Measurements from ENCODE around the gene EAF1. TPM values are rescaled to one million over a fixed set of nuclear protein-coding genes. Genes with fewer than 3 reads are reported as not detected.
"Not testable (repeated sequence)": the region's sequence is repeated elsewhere in the genome, so short reads cannot be mapped to it uniquely, and the experiment has no call there.

The EAF1 gene
- total RNA-seq, 2 donors from 2014 or later, result 29.1 to 33.1 TPM

GRCh38 chr3:15380980-15381890 is 46.2 kb upstream of the EAF1 start:
- peaks cover 12% of the 10 kb centered on the region for H3K9me3 Mint-ChIP-seq
- H3K36me3 ChIP-seq (ENCODE audit: control insufficient read depth, insufficient read depth, low read length), result no peaks in the 10 kb centered on the region
- WGBS, 2 experiments (ENCODE audit: insufficient coverage in 1 of 2, insufficient read length in 1 of 2), result 82 to 100% methylated on average over 2 to 6 of the region's 6 CpGs

GRCh38 chr3:15382405-15382923 is 44.9 kb upstream of the EAF1 start:
- H3K27ac Mint-ChIP-seq, result no peak overlapping the region
- peaks cover 16% of the 10 kb centered on the region for H3K9me3 ChIP-seq (ENCODE audit: control insufficient read depth, low read length)
- no peak for DNase-seq
- H3K9ac ChIP-seq (ENCODE audit: extremely low read depth, low read length, poor library complexity, severe bottlenecking), result no peak overlapping the region
- H3K4me1 ChIP-seq (ENCODE audit: control insufficient read depth, insufficient read depth, low read length), result no peaks in the 10 kb centered on the region
- H3K27me3 Mint-ChIP-seq (ENCODE audit: insufficient read depth), result no peaks in the 10 kb centered on the region
- H3K27ac ChIP-seq (ENCODE audit: low read depth, low read length), result no peak overlapping the region
- no peaks in the 10 kb centered on the region for H3K4me1 Mint-ChIP-seq
- TF ChIP-seq, protein P1, sequence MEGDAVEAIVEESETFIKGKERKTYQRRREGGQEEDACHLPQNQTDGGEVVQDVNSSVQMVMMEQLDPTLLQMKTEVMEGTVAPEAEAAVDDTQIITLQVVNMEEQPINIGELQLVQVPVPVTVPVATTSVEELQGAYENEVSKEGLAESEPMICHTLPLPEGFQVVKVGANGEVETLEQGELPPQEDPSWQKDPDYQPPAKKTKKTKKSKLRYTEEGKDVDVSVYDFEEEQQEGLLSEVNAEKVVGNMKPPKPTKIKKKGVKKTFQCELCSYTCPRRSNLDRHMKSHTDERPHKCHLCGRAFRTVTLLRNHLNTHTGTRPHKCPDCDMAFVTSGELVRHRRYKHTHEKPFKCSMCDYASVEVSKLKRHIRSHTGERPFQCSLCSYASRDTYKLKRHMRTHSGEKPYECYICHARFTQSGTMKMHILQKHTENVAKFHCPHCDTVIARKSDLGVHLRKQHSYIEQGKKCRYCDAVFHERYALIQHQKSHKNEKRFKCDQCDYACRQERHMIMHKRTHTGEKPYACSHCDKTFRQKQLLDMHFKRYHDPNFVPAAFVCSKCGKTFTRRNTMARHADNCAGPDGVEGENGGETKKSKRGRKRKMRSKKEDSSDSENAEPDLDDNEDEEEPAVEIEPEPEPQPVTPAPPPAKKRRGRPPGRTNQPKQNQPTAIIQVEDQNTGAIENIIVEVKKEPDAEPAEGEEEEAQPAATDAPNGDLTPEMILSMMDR (conservative IDR thresholded peaks at IDR 0.05), result no peak
- peaks cover 17% of the 10 kb centered on the region for H3K9me3 Mint-ChIP-seq
- H3K27me3 ChIP-seq (ENCODE audit: control insufficient read depth, insufficient read depth, low read length, poor library complexity, severe bottlenecking), result no peaks in the 10 kb centered on the region
- no peak overlapping the region for H3K4me3 Mint-ChIP-seq
- no peaks in the 10 kb centered on the region for H3K36me3 Mint-ChIP-seq (ENCODE audit: low read depth)
- 80 to 88% methylated on average over 1 to 3 of the region's 3 CpGs for WGBS, 2 experiments (ENCODE audit: insufficient coverage in 1 of 2, insufficient read length in 1 of 2)
- no peaks in the 10 kb centered on the region for H3K36me3 ChIP-seq (ENCODE audit: control insufficient read depth, insufficient read depth, low read length)
- H3K4me3 ChIP-seq (ENCODE audit: low read length), result no peak overlapping the region

More at GRCh38 chr3:15380980-15381890, 46.2 kb upstream of the EAF1 start:
- TF ChIP-seq, protein P1 (conservative IDR thresholded peaks at IDR 0.05), result no peak
- Mint-ChIP-seq H3K27ac (no peak overlapping the region), H3K36me3 (ENCODE audit: low read depth) (no peaks in the 10 kb centered on the region), H3K4me1 (no peaks in the 10 kb centered on the region), H3K27me3 (ENCODE audit: insufficient read depth) (no peaks in the 10 kb centered on the region), H3K4me3 (no peak overlapping the region)
- H3K9ac ChIP-seq (ENCODE audit: extremely low read depth, low read length, poor library complexity, severe bottlenecking), result no peak overlapping the region
- no peaks in the 10 kb centered on the region for H3K4me1 ChIP-seq (ENCODE audit: control insufficient read depth, insufficient read depth, low read length)
- no peak overlapping the region for H3K27ac ChIP-seq (ENCODE audit: low read depth, low read length)
- no peak for DNase-seq
- peaks cover 9% of the 10 kb centered on the region for H3K9me3 ChIP-seq (ENCODE audit: control insufficient read depth, low read length)
- H3K4me3 ChIP-seq (ENCODE audit: low read length), result no peak overlapping the region
- H3K27me3 ChIP-seq (ENCODE audit: control insufficient read depth, insufficient read depth, low read length, poor library complexity, severe bottlenecking), result no peaks in the 10 kb centered on the region

- H3K9me3 Mint-ChIP-seq, result peaks cover 17% of the 10 kb centered on the region
- H3K9me3 ChIP-seq (ENCODE audit: control insufficient read depth, low read length), result peaks cover 16% of the 10 kb centered on the region
- TF ChIP-seq, protein P1 (conservative IDR thresholded peaks at IDR 0.05), result no peak
- no peak overlapping the region for H3K9ac ChIP-seq (ENCODE audit: extremely low read depth, low read length, poor library complexity, severe bottlenecking)
- H3K27ac ChIP-seq (ENCODE audit: low read depth, low read length), result no peak overlapping the region
- no peak overlapping the region for H3K27ac Mint-ChIP-seq
- no peaks in the 10 kb centered on the region for H3K27me3 Mint-ChIP-seq (ENCODE audit: insufficient read depth)
- no peaks in the 10 kb centered on the region for H3K4me1 ChIP-seq (ENCODE audit: control insufficient read depth, insufficient read depth, low read length)
- DNase-seq, result no peak
- no peaks in the 10 kb centered on the region for H3K36me3 ChIP-seq (ENCODE audit: control insufficient read depth, insufficient read depth, low read length)
- H3K27me3 ChIP-seq (ENCODE audit: control insufficient read depth, insufficient read depth, low read length, poor library complexity, severe bottlenecking), result no peaks in the 10 kb centered on the region
- H3K4me3 Mint-ChIP-seq, result no peak overlapping the region
- H3K4me3 ChIP-seq (ENCODE audit: low read length), result no peak overlapping the region
- 93% methylated on average over 2 to 4 of the region's 4 CpGs for WGBS, 2 experiments (ENCODE audit: insufficient coverage in 1 of 2, insufficient read length in 1 of 2)
- H3K36me3 Mint-ChIP-seq (ENCODE audit: low read depth), result no peaks in the 10 kb centered on the region
- no peaks in the 10 kb centered on the region for H3K4me1 Mint-ChIP-seq
Measured at GRCh38 chr3:15384510-15385237, 42.7 kb upstream of the EAF1 start.

GRCh38 chr3:15385238-15385695 is 42.1 kb upstream of the EAF1 start:
- H3K9me3 ChIP-seq (ENCODE audit: control insufficient read depth, low read length), result peaks cover 16% of the 10 kb centered on the region
- not testable (repeated sequence) for H3K27me3 Mint-ChIP-seq (ENCODE audit: insufficient read depth); H3K36me3 ChIP-seq (ENCODE audit: control insufficient read depth, insufficient read depth, low read length); H3K27ac Mint-ChIP-seq; H3K4me3 ChIP-seq (ENCODE audit: low read length); H3K27ac ChIP-seq (ENCODE audit: low read depth, low read length); H3K27me3 ChIP-seq (ENCODE audit: control insufficient read depth, insufficient read depth, low read length, poor library complexity, severe bottlenecking); H3K9ac ChIP-seq (ENCODE audit: extremely low read depth, low read length, poor library complexity, severe bottlenecking); H3K4me3 Mint-ChIP-seq; DNase-seq; H3K36me3 Mint-ChIP-seq (ENCODE audit: low read depth); H3K4me1 ChIP-seq (ENCODE audit: control insufficient read depth, insufficient read depth, low read length); H3K4me1 Mint-ChIP-seq
- H3K9me3 Mint-ChIP-seq, result peaks cover 17% of the 10 kb centered on the region
- WGBS, 2 experiments (ENCODE audit: insufficient coverage in 1 of 2, insufficient read length in 1 of 2), result 79 to 98% methylated on average over 8 to 10 of the region's 10 CpGs
